H1 (cell line): Measurements from ENCODE around the gene SCAMP3.

Experiments used
- BRCA1 ChIP-seq: IDR thresholded peaks from 2 replicates; pipeline ENCODE4 v1.6.1; 2012; ENCODE audit warnings: low read depth, low read length, improper control_type of control experiment
- CTCF ChIP-seq, 3 experiments: IDR thresholded peaks; 1 replicate in 2 of 3; 2 replicates in 1 of 3; pipeline versions ENCODE4 v1.5.1 to v1.6.1; 2011; ENCODE audit warnings: low read length in 3 of 3, mild to moderate bottlenecking in 3 of 3, inconsistent platforms in 2 of 3, low read depth in 1 of 3, moderate library complexity in 1 of 3; ENCODE audit not compliant: insufficient read depth in 1 of 3; ENCODE audit errors: control extremely low read depth in 1 of 3
- NRF1 ChIP-seq: IDR thresholded peaks from 2 replicates; pipeline ENCODE4 v1.6.1; 2011; ENCODE audit warnings: mild to moderate bottlenecking, low read depth, low read length, improper control_type of control experiment
- POLR2AphosphoS5 ChIP-seq: IDR thresholded peaks from 2 replicates; pipeline ENCODE4 v1.6.1; 2011; ENCODE audit warnings: low read depth, low read length
- TF ChIP-seq, protein P1 (sequence below): IDR thresholded peaks from 2 replicates; pipeline ENCODE4 v1.6.1; 2012; ENCODE audit warnings: inconsistent platforms

DNA sequence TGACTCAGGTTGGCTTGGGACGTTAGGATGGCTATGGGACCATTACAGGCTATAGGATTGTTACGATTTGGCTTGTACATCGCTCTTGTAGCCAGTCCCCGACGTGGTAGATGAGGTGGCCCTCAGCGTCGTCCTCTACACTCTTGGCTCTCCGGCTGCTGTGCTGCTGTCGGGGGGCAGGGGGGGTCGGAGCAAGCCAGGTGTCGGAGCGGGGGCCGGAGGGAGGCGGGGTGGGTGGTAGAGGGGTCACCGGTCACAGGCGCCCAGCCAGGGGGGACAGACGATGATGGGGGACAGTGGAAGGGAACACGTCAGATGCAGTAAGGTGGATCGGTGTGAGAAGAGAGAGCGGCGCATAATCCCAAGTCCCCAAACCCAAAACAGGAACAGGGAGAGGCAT lies 6.5 kb upstream of the SCAMP3 start:
- TF ChIP-seq CTCF (IDR thresholded peaks at IDR 0.05; ENCODE audit: control extremely low read depth in 1 of 3, insufficient read depth in 1 of 3, low read depth in 1 of 3, low read length in 3 of 3) (no peak), BRCA1 (no peak), NRF1 (no peak), POLR2AphosphoS5 (no peak)
- TF ChIP-seq, protein P1, sequence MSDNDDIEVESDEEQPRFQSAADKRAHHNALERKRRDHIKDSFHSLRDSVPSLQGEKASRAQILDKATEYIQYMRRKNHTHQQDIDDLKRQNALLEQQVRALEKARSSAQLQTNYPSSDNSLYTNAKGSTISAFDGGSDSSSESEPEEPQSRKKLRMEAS, result no peak
